ENCODE measurements around the gene OSBPL1A. TPM values are rescaled to one million over a fixed set of nuclear protein-coding genes. Genes with fewer than 3 reads are reported as not detected.

The OSBPL1A gene
- total and polyA plus RNA-seq, 2 experiments from 2014 or later: 23.1 to 33.3 TPM

- Histone ChIP-seq H3K27ac (no peak overlapping the region), H3K27me3 (no peaks in the 10 kb centered on the region), H3K4me1 (ENCODE audit: low read depth) (no peaks in the 10 kb centered on the region), H3K36me3 (no peaks in the 10 kb centered on the region), H3K9me3 (ENCODE audit: low read depth) (no peaks in the 10 kb centered on the region), H3K4me3 (no peak overlapping the region)
- TF ChIP-seq, protein P1, sequence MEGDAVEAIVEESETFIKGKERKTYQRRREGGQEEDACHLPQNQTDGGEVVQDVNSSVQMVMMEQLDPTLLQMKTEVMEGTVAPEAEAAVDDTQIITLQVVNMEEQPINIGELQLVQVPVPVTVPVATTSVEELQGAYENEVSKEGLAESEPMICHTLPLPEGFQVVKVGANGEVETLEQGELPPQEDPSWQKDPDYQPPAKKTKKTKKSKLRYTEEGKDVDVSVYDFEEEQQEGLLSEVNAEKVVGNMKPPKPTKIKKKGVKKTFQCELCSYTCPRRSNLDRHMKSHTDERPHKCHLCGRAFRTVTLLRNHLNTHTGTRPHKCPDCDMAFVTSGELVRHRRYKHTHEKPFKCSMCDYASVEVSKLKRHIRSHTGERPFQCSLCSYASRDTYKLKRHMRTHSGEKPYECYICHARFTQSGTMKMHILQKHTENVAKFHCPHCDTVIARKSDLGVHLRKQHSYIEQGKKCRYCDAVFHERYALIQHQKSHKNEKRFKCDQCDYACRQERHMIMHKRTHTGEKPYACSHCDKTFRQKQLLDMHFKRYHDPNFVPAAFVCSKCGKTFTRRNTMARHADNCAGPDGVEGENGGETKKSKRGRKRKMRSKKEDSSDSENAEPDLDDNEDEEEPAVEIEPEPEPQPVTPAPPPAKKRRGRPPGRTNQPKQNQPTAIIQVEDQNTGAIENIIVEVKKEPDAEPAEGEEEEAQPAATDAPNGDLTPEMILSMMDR (IDR thresholded peaks at IDR 0.05; ENCODE audit: low read depth, low read length): no peak
- no peak for DNase-seq (ENCODE audit: low read depth in 1 of 2, low spot score in 1 of 2)
These were observed 82.5 kb downstream of the OSBPL1A start for GRCh38 chr18:24315170-24315569.

GRCh38 chr18:24306201-24306600, 91.4 kb downstream of the OSBPL1A start:
- TF ChIP-seq, protein P1 (IDR thresholded peaks at IDR 0.05; ENCODE audit: low read depth, low read length): no peak
- H3K27ac ChIP-seq: no peak overlapping the region
- H3K36me3 ChIP-seq: no peaks in the 10 kb centered on the region
- H3K27me3 ChIP-seq: no peaks in the 10 kb centered on the region
- H3K4me1 ChIP-seq (ENCODE audit: low read depth): no peaks in the 10 kb centered on the region
- H3K4me3 ChIP-seq: no peak overlapping the region
- DNase-seq (ENCODE audit: low read depth in 1 of 2, low spot score in 1 of 2): no peak
- H3K9me3 ChIP-seq (ENCODE audit: low read depth): no peaks in the 10 kb centered on the region

GRCh38 chr18:24300703-24301102, 96.9 kb downstream of the OSBPL1A start:
- DNase-seq (ENCODE audit: low read depth in 1 of 2, low spot score in 1 of 2): no peak
- H3K27ac ChIP-seq: no peak overlapping the region

GRCh38 chr18:24296276-24296675, 101.3 kb downstream of the OSBPL1A start:
- no peak for DNase-seq (ENCODE audit: low read depth in 1 of 2, low spot score in 1 of 2)
- H3K27me3 ChIP-seq: no peaks in the 10 kb centered on the region
- TF ChIP-seq, protein P1 (IDR thresholded peaks at IDR 0.05; ENCODE audit: low read depth, low read length): no peak
- H3K27ac ChIP-seq: no peak overlapping the region
- H3K9me3 ChIP-seq (ENCODE audit: low read depth): no peaks in the 10 kb centered on the region
- H3K4me3 ChIP-seq: no peak overlapping the region
- H3K4me1 ChIP-seq (ENCODE audit: low read depth): no peaks in the 10 kb centered on the region
- H3K36me3 ChIP-seq: no peaks in the 10 kb centered on the region

More at GRCh38 chr18:24300703-24301102, 96.9 kb downstream of the OSBPL1A start:
- H3K9me3 ChIP-seq (ENCODE audit: low read depth): no peaks in the 10 kb centered on the region
- H3K27me3 ChIP-seq: no peaks in the 10 kb centered on the region
- no peaks in the 10 kb centered on the region for H3K4me1 ChIP-seq (ENCODE audit: low read depth)
- no peak overlapping the region for H3K4me3 ChIP-seq
- no peaks in the 10 kb centered on the region for H3K36me3 ChIP-seq
- TF ChIP-seq, protein P1 (IDR thresholded peaks at IDR 0.05; ENCODE audit: low read depth, low read length): no peak

DNA sequence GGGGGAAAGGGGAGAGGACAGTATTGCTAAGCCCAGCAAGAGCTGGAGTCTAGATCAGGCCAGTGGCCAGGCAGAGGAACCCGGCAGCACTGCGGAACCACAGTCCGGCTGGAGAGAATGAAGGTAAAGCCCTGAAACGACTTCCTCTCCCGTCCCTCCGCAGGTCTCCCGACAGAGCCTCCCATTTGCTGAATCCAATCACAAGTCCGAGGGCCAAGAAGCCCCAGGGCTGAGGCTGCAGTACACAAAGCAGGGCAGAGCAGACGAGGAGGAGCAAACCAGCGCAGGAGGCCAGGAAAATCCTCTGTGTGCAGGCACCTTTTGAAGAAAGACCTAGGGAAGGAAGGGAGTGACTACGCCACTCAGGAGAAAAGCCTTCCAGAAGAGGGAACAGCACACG, 104.4 kb downstream of the OSBPL1A start:
- no peaks in the 10 kb centered on the region for H3K4me1 ChIP-seq (ENCODE audit: low read depth)
- TF ChIP-seq, protein P1 (IDR thresholded peaks at IDR 0.05; ENCODE audit: low read depth, low read length): no peak
- no peak overlapping the region for H3K4me3 ChIP-seq
- no peaks in the 10 kb centered on the region for H3K9me3 ChIP-seq (ENCODE audit: low read depth)
- H3K27me3 ChIP-seq: no peaks in the 10 kb centered on the region
- H3K27ac ChIP-seq: no peak overlapping the region
- no peak for DNase-seq (ENCODE audit: low read depth in 1 of 2, low spot score in 1 of 2)
- H3K36me3 ChIP-seq: no peaks in the 10 kb centered on the region

GRCh38 chr18:24278591-24278990, 119.0 kb downstream of the OSBPL1A start:
- Histone ChIP-seq H3K27me3 (no peaks in the 10 kb centered on the region), H3K9me3 (ENCODE audit: low read depth) (no peaks in the 10 kb centered on the region), H3K4me1 (ENCODE audit: low read depth) (no peaks in the 10 kb centered on the region), H3K36me3 (no peaks in the 10 kb centered on the region), H3K27ac (no peak overlapping the region), H3K4me3 (no peak overlapping the region)
- TF ChIP-seq, protein P1 (IDR thresholded peaks at IDR 0.05; ENCODE audit: low read depth, low read length): no peak
- DNase-seq (ENCODE audit: low read depth in 1 of 2, low spot score in 1 of 2): no peak
